HPDE6-E6E7 (cell line): ENCODE results near the gene CLCN2.

Experiments
- DNase-seq: peaks from one replicate; pipeline ENCODE4 v3.0.0; 2011; ENCODE audit warnings: missing footprints; ENCODE audit errors: extremely low spot score

The CLCN2 gene

GRCh38 chr3:184296616-184297015 is 64.8 kb downstream of the CLCN2 start:
- no peak for DNase-seq
